HEK293 (cell line): ENCODE data around the gene IFT80.
A peak's percentile ranks its signal among the peaks of the same experiment; 100 is the strongest.

Source experiments
- EGR2 ChIP-seq: fragments of 450-650 bp; formaldehyde crosslinking; IDR thresholded peaks from 2 replicates; pipeline ENCODE4 v1.5.1; 2016; ENCODE audit warnings: low read depth, missing biosample characterization, missing genetic modification characterization
- GLI2 ChIP-seq: fragments of 450-650 bp; formaldehyde crosslinking; IDR thresholded peaks from 2 replicates; pipeline ENCODE4; 2017; ENCODE audit warnings: missing biosample characterization, missing genetic modification characterization, low read depth, borderline replicate concordance
- GLIS2 ChIP-seq: fragments of 450-650 bp; formaldehyde crosslinking; IDR thresholded peaks from 2 replicates; pipeline ENCODE4 v1.5.1; 2016; ENCODE audit warnings: missing biosample characterization, missing genetic modification characterization
- IKZF3 ChIP-seq: fragments of 450-650 bp; IDR thresholded peaks from 2 replicates; pipeline ENCODE4 v1.5.0; 2018; ENCODE audit warnings: missing biosample characterization, mild to moderate bottlenecking, missing genetic modification characterization, moderate library complexity
- KLF10 ChIP-seq: fragments of 450-650 bp; IDR thresholded peaks from 2 replicates; pipeline ENCODE4 v1.5.1; 2018; ENCODE audit warnings: missing biosample characterization, mild to moderate bottlenecking, missing genetic modification characterization
- MEIS1 ChIP-seq: sonication (generic); formaldehyde crosslinking; IDR thresholded peaks from 2 replicates; pipeline ENCODE4 v1.8.1; 2022; ENCODE audit warnings: missing genetic modification reagents, mild to moderate bottlenecking, borderline replicate concordance
- RBAK ChIP-seq: fragments of 450-650 bp; formaldehyde crosslinking; IDR thresholded peaks from 2 replicates; pipeline ENCODE4 v1.5.1; 2016; ENCODE audit warnings: missing biosample characterization, missing genetic modification characterization
- SCRT1 ChIP-seq: fragments of 450-650 bp; formaldehyde crosslinking; IDR thresholded peaks from 2 replicates; pipeline ENCODE4 v1.5.1; 2016; ENCODE audit warnings: missing biosample characterization, missing genetic modification characterization, borderline replicate concordance
- SCRT2 ChIP-seq: fragments of 450-650 bp; formaldehyde crosslinking; IDR thresholded peaks from 2 replicates; pipeline ENCODE4 v1.5.1; 2016; ENCODE audit warnings: missing biosample characterization, missing genetic modification characterization
- ZNF174 ChIP-seq: fragments of 450-650 bp; formaldehyde crosslinking; IDR thresholded peaks from 2 replicates; pipeline ENCODE4 v1.5.0; 2017; ENCODE audit warnings: missing biosample characterization, mild to moderate bottlenecking, missing genetic modification characterization
- ZNF19 ChIP-seq: fragments of 450-650 bp; formaldehyde crosslinking; IDR thresholded peaks from 2 replicates; pipeline ENCODE4; 2016; ENCODE audit warnings: missing biosample characterization, missing genetic modification characterization, low read depth
- ZNF2 ChIP-seq: fragments of 450-650 bp; formaldehyde crosslinking; IDR thresholded peaks from 2 replicates; pipeline ENCODE4 v1.5.1; 2016; ENCODE audit warnings: missing biosample characterization, missing genetic modification characterization
- ZNF223 ChIP-seq: fragments of 450-650 bp; formaldehyde crosslinking; IDR thresholded peaks from 2 replicates; pipeline ENCODE4 v1.5.1; 2016; ENCODE audit warnings: missing biosample characterization, missing genetic modification characterization
- ZNF24 ChIP-seq: fragments of 450-650 bp; formaldehyde crosslinking; IDR thresholded peaks from 2 replicates; pipeline ENCODE4 v1.5.1; 2016; ENCODE audit warnings: missing biosample characterization, missing genetic modification characterization
- ZNF274 ChIP-seq, 2 experiments: fragments of 200-500 bp in 1 of 2; fragments of 450-650 bp in 1 of 2; sonication (Bioruptor generic) in 1 of 2; formaldehyde crosslinking in 1 of 2; IDR thresholded peaks; 2 replicates each; pipeline versions ENCODE4 v1.5.1 to v1.6.1; 2014 to 2016; ENCODE audit warnings: borderline replicate concordance in 1 of 2, inconsistent platforms in 1 of 2, low read length in 1 of 2, missing biosample characterization in 1 of 2, missing genetic modification characterization in 1 of 2
- ZNF48 ChIP-seq: fragments of 450-650 bp; formaldehyde crosslinking; IDR thresholded peaks from 2 replicates; pipeline ENCODE4 v1.5.1; 2016; ENCODE audit warnings: missing biosample characterization, missing genetic modification characterization
- ZNF510 ChIP-seq: fragments of 450-650 bp; formaldehyde crosslinking; IDR thresholded peaks from 2 replicates; pipeline ENCODE4 v1.5.1; 2018; ENCODE audit warnings: mild to moderate bottlenecking, missing genetic modification characterization, missing biosample characterization; ENCODE audit not compliant: insufficient replicate concordance
- ZNF548 ChIP-seq: fragments of 450-650 bp; formaldehyde crosslinking; IDR thresholded peaks from 2 replicates; pipeline ENCODE4 v1.5.1; 2016; ENCODE audit warnings: missing biosample characterization, missing genetic modification characterization
- ZNF555 ChIP-seq: fragments of 450-650 bp; formaldehyde crosslinking; conservative IDR thresholded peaks from 2 replicates; pipeline ENCODE4 v1.5.1; 2017; ENCODE audit warnings: missing biosample characterization, mild to moderate bottlenecking, missing genetic modification characterization, inconsistent platforms
- ZNF560 ChIP-seq: fragments of 450-650 bp; formaldehyde crosslinking; IDR thresholded peaks from 2 replicates; pipeline ENCODE4 v1.5.1; 2017; ENCODE audit warnings: missing biosample characterization, missing genetic modification characterization, borderline replicate concordance
- ZNF596 ChIP-seq: fragments of 450-650 bp; IDR thresholded peaks from 2 replicates; pipeline ENCODE4 v1.5.0; 2018; ENCODE audit warnings: missing biosample characterization, mild to moderate bottlenecking, missing genetic modification characterization, moderate library complexity
- ZNF76 ChIP-seq: fragments of 450-650 bp; formaldehyde crosslinking; IDR thresholded peaks from 2 replicates; pipeline ENCODE4; 2016; ENCODE audit warnings: low read depth, missing biosample characterization, missing genetic modification characterization, borderline replicate concordance
- ZNF768 ChIP-seq: fragments of 450-650 bp; formaldehyde crosslinking; IDR thresholded peaks from 2 replicates; pipeline ENCODE4 v1.5.1; 2018; ENCODE audit warnings: missing biosample characterization, mild to moderate bottlenecking, missing genetic modification characterization
- ZNF830 ChIP-seq: fragments of 450-650 bp; IDR thresholded peaks from 2 replicates; pipeline ENCODE4 v1.5.0; 2018; ENCODE audit warnings: missing biosample characterization, missing genetic modification characterization, low read depth, mild to moderate bottlenecking, moderate library complexity
- TF ChIP-seq, protein P1 (sequence below): fragments of 450-650 bp; formaldehyde crosslinking; optimal IDR thresholded peaks from 2 replicates; pipeline ENCODE3; 2016; ENCODE audit warnings: missing biosample characterization, mild to moderate bottlenecking, missing genetic modification characterization
- TF ChIP-seq, protein P2 (sequence below): fragments of 450-650 bp; formaldehyde crosslinking; IDR thresholded peaks from 2 replicates; pipeline ENCODE4 v1.5.0; 2017; ENCODE audit warnings: missing biosample characterization, missing genetic modification characterization, borderline replicate concordance
- TF ChIP-seq, protein P3 (sequence below): fragments of 450-650 bp; formaldehyde crosslinking; conservative IDR thresholded peaks from 2 replicates; pipeline ENCODE4 v1.5.1; 2016; ENCODE audit warnings: low read depth, missing biosample characterization, missing genetic modification characterization
- TF ChIP-seq, protein P4 (sequence below): fragments of 450-650 bp; formaldehyde crosslinking; IDR thresholded peaks from 2 replicates; pipeline ENCODE4 v1.5.1; 2016; ENCODE audit warnings: missing biosample characterization, missing genetic modification characterization
- TF ChIP-seq, protein P5 (sequence below): fragments of 450-650 bp; formaldehyde crosslinking; IDR thresholded peaks from 2 replicates; pipeline ENCODE4 v1.5.1; 2016; ENCODE audit warnings: missing biosample characterization, missing genetic modification characterization

Gene IFT80

DNA sequence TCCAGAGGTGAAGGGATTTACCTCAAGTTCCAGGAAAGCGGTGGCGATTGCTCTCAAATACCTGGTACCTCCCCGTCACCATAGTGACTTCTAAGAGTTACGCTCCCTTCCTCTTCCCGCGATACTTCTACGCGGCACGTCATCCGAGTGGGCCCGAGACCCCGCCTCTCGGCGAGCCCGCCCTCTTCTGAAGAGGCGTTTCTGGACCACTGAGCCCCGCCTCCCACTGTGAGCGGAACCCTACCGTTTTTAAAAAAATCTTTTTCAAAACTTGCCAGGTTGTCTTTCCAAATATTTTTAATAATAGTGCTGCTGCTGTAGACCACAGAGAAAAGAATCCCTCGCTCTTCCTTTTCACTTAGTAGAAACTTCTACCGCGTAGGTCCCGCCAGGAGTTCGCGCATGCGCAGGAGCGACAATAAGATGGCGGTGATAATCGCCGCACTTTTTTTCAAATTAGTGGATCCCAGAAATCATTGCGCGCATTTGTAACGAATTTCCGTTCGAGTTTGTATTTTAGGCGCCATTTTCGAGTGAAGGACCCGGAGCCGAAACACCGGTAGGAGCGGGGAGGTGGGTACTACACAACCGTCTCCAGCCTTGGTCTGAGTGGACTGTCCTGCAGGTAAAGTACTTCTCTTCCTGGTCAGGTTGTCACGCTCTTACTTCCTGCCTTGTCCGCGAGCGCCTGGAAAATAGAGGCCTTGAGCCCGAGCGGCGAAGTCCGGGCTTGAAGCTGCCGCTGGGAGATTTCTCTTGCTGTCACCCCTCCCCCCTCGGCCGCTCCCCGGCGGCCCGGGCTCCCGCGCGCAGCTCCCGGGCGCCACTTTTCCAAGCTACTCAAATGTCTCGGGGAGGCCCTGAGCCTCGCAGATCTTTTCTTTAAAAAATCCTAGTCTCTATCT, at the start of gene IFT80, which contains the start of gene SMC4 (continued):
- TF ChIP-seq, protein P1, sequence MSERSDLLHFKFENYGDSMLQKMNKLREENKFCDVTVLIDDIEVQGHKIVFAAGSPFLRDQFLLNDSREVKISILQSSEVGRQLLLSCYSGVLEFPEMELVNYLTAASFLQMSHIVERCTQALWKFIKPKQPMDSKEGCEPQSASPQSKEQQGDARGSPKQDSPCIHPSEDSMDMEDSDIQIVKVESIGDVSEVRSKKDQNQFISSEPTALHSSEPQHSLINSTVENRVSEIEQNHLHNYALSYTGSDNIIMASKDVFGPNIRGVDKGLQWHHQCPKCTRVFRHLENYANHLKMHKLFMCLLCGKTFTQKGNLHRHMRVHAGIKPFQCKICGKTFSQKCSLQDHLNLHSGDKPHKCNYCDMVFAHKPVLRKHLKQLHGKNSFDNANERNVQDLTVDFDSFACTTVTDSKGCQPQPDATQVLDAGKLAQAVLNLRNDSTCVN (tag by site-specific recombination): peak; percentile 38
- TF ChIP-seq, protein P2, sequence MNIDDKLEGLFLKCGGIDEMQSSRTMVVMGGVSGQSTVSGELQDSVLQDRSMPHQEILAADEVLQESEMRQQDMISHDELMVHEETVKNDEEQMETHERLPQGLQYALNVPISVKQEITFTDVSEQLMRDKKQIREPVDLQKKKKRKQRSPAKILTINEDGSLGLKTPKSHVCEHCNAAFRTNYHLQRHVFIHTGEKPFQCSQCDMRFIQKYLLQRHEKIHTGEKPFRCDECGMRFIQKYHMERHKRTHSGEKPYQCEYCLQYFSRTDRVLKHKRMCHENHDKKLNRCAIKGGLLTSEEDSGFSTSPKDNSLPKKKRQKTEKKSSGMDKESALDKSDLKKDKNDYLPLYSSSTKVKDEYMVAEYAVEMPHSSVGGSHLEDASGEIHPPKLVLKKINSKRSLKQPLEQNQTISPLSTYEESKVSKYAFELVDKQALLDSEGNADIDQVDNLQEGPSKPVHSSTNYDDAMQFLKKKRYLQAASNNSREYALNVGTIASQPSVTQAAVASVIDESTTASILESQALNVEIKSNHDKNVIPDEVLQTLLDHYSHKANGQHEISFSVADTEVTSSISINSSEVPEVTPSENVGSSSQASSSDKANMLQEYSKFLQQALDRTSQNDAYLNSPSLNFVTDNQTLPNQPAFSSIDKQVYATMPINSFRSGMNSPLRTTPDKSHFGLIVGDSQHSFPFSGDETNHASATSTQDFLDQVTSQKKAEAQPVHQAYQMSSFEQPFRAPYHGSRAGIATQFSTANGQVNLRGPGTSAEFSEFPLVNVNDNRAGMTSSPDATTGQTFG (tag by site-specific recombination): no peak
- TF ChIP-seq ZNF223 (tag by site-specific recombination): no peak
- TF ChIP-seq KLF10: peak; percentile 27
- no peak for TF ChIP-seq SCRT2 (tag by site-specific recombination)
- TF ChIP-seq GLI2: no peak
- TF ChIP-seq ZNF24: 0 out of 2 replicates have a peak, but pooled peaks have one; percentile 41
- TF ChIP-seq SCRT1 (tag by site-specific recombination): no peak
- TF ChIP-seq ZNF510: no peak
- no peak for TF ChIP-seq ZNF560 (tag by site-specific recombination)
- 0 out of 2 replicates have a peak, but pooled peaks have one; percentile 28 for TF ChIP-seq ZNF2 (tag by site-specific recombination)
- TF ChIP-seq ZNF596 (tag by site-specific recombination): no peak
- TF ChIP-seq ZNF830: no peak
- TF ChIP-seq, protein P3, sequence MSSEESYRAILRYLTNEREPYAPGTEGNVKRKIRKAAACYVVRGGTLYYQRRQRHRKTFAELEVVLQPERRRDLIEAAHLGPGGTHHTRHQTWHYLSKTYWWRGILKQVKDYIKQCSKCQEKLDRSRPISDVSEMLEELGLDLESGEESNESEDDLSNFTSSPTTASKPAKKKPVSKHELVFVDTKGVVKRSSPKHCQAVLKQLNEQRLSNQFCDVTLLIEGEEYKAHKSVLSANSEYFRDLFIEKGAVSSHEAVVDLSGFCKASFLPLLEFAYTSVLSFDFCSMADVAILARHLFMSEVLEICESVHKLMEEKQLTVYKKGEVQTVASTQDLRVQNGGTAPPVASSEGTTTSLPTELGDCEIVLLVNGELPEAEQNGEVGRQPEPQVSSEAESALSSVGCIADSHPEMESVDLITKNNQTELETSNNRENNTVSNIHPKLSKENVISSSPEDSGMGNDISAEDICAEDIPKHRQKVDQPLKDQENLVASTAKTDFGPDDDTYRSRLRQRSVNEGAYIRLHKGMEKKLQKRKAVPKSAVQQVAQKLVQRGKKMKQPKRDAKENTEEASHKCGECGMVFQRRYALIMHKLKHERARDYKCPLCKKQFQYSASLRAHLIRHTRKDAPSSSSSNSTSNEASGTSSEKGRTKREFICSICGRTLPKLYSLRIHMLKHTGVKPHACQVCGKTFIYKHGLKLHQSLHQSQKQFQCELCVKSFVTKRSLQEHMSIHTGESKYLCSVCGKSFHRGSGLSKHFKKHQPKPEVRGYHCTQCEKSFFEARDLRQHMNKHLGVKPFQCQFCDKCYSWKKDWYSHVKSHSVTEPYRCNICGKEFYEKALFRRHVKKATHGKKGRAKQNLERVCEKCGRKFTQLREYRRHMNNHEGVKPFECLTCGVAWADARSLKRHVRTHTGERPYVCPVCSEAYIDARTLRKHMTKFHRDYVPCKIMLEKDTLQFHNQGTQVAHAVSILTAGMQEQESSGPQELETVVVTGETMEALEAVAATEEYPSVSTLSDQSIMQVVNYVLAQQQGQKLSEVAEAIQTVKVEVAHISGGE: peak; percentile 45
- peak; percentile 25; the same call in 1 of the 2 replicates for TF ChIP-seq IKZF3 (tag by site-specific recombination)
- TF ChIP-seq ZNF555 (tag by site-specific recombination): no peak
- no peak for TF ChIP-seq ZNF19 (tag by site-specific recombination)
- no peak for TF ChIP-seq GLIS2 (tag by site-specific recombination)
- TF ChIP-seq EGR2 (tag by site-specific recombination): peak; percentile 54
- no peak for TF ChIP-seq RBAK (tag by site-specific recombination)
- TF ChIP-seq ZNF548: no peak
- TF ChIP-seq, protein P4, sequence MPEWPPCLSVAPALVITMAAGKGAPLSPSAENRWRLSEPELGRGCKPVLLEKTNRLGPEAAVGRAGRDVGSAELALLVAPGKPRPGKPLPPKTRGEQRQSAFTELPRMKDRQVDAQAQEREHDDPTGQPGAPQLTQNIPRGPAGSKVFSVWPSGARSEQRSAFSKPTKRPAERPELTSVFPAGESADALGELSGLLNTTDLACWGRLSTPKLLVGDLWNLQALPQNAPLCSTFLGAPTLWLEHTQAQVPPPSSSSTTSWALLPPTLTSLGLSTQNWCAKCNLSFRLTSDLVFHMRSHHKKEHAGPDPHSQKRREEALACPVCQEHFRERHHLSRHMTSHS (tag by site-specific recombination): no peak
- no peak for TF ChIP-seq ZNF768 (tag by site-specific recombination)
- no peak for TF ChIP-seq ZNF274 (IDR thresholded peaks at IDR 0.05; ENCODE audit: low read length)
- TF ChIP-seq ZNF274 (tag by site-specific recombination; IDR thresholded peaks at IDR 0.05; ENCODE audit: borderline replicate concordance): no peak
- peak; percentile 86 for TF ChIP-seq ZNF76
- TF ChIP-seq, protein P5, sequence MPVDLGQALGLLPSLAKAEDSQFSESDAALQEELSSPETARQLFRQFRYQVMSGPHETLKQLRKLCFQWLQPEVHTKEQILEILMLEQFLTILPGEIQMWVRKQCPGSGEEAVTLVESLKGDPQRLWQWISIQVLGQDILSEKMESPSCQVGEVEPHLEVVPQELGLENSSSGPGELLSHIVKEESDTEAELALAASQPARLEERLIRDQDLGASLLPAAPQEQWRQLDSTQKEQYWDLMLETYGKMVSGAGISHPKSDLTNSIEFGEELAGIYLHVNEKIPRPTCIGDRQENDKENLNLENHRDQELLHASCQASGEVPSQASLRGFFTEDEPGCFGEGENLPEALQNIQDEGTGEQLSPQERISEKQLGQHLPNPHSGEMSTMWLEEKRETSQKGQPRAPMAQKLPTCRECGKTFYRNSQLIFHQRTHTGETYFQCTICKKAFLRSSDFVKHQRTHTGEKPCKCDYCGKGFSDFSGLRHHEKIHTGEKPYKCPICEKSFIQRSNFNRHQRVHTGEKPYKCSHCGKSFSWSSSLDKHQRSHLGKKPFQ (tag by site-specific recombination): no peak
- no peak for TF ChIP-seq ZNF174 (tag by site-specific recombination)
- no peak for TF ChIP-seq MEIS1 (CRISPR knock-in tag)
- no peak for TF ChIP-seq ZNF48
